Activated CD4-positive, alpha-beta T cell treated with anti-CD3 and anti-CD28 coated beads for 48 hours (primary cell): Measurements from ENCODE around the gene CDK5RAP2.
"Not testable (repeated sequence)": the region's sequence is repeated elsewhere in the genome, so short reads cannot be mapped to it uniquely, and the experiment has no call there.

ENCODE experiments used
- DNase-seq: peaks from one replicate; pipeline ENCODE4 v3.0.0-alpha.2; 2020

Gene CDK5RAP2

GRCh38 chr9:120542701-120543490 is 37.1 kb downstream of the CDK5RAP2 start:
- DNase-seq, result no peak

- DNase-seq, result no peak
Measured at GRCh38 chr9:120541921-120542320, 38.0 kb downstream of the CDK5RAP2 start.

- DNase-seq, result no peak
Measured at GRCh38 chr9:120539951-120540350, 40.0 kb downstream of the CDK5RAP2 start.

GRCh38 chr9:120538339-120538738 is 41.6 kb downstream of the CDK5RAP2 start:
- no peak for DNase-seq

GRCh38 chr9:120536949-120537640 is 42.9 kb downstream of the CDK5RAP2 start:
- no peak for DNase-seq

- no peak for DNase-seq
Measured at GRCh38 chr9:120536094-120536493, 43.9 kb downstream of the CDK5RAP2 start.

- no peak for DNase-seq
Measured at GRCh38 chr9:120534266-120534665, 45.7 kb downstream of the CDK5RAP2 start.

- no peak for DNase-seq
Measured at GRCh38 chr9:120532891-120533290, 47.1 kb downstream of the CDK5RAP2 start.

- no peak for DNase-seq
Measured at GRCh38 chr9:120532475-120532874, 47.5 kb downstream of the CDK5RAP2 start.

- DNase-seq, result peak; percentile 7
Measured at GRCh38 chr9:120531683-120532300, 48.2 kb downstream of the CDK5RAP2 start.

GRCh38 chr9:120530220-120530832 is 49.6 kb downstream of the CDK5RAP2 start:
- not testable (repeated sequence) for DNase-seq

- DNase-seq, result no peak
Measured at GRCh38 chr9:120528829-120529228, 51.1 kb downstream of the CDK5RAP2 start.

- DNase-seq, result no peak
Measured at GRCh38 chr9:120528327-120528726, 51.6 kb downstream of the CDK5RAP2 start.

- DNase-seq, result no peak
Measured at GRCh38 chr9:120526534-120526933, 53.4 kb downstream of the CDK5RAP2 start.

GRCh38 chr9:120524863-120525262 is 55.1 kb downstream of the CDK5RAP2 start:
- no peak for DNase-seq

GRCh38 chr9:120524038-120524437 is 55.9 kb downstream of the CDK5RAP2 start:
- DNase-seq, result no peak

- no peak for DNase-seq
Measured at GRCh38 chr9:120522558-120522957, 57.4 kb downstream of the CDK5RAP2 start.

GRCh38 chr9:120522032-120522431 is 57.9 kb downstream of the CDK5RAP2 start:
- DNase-seq, result no peak

GRCh38 chr9:120521101-120521500 is 58.9 kb downstream of the CDK5RAP2 start:
- DNase-seq, result no peak

- DNase-seq, result not testable (repeated sequence)
Measured at GRCh38 chr9:120515996-120516395, 64.0 kb downstream of the CDK5RAP2 start.

- not testable (repeated sequence) for DNase-seq
Measured at GRCh38 chr9:120515481-120515880, 64.5 kb downstream of the CDK5RAP2 start.

- DNase-seq, result no peak
Measured at GRCh38 chr9:120514405-120514804, 65.6 kb downstream of the CDK5RAP2 start.

- DNase-seq, result no peak
Measured at GRCh38 chr9:120513825-120514396, 66.1 kb downstream of the CDK5RAP2 start.
